H1 (cell line): Measurements from ENCODE around the gene RNF212.

Experiments
- ATF3 ChIP-seq: IDR thresholded peaks from 2 replicates; pipeline ENCODE4 v1.6.1; 2011; ENCODE audit warnings: low read depth, mild to moderate bottlenecking, low read length; ENCODE audit not compliant: insufficient read depth
- CREB1 ChIP-seq: IDR thresholded peaks from 2 replicates; pipeline ENCODE4 v1.6.1; 2012; ENCODE audit warnings: inconsistent platforms
- EP300 ChIP-seq, 2 experiments: IDR thresholded peaks; 1 replicate in 1 of 2; 2 replicates in 1 of 2; pipeline ENCODE4 v1.6.1; 2011 to 2012; ENCODE audit warnings: low read depth in 2 of 2, low read length in 2 of 2, mild to moderate bottlenecking in 2 of 2, borderline replicate concordance in 1 of 2, inconsistent platforms in 1 of 2, moderate library complexity in 1 of 2
- HDAC6 ChIP-seq: IDR thresholded peaks from one replicate; pipeline ENCODE4 v1.7.1; 2012; ENCODE audit warnings: low read depth, mild to moderate bottlenecking, inconsistent platforms, low read length, moderate library complexity
- POLR2A ChIP-seq, 2 experiments: IDR thresholded peaks; 1 replicate in 1 of 2; 2 replicates in 1 of 2; pipeline ENCODE4 v1.6.1; 2011; ENCODE audit warnings: low read depth in 2 of 2, low read length in 2 of 2, mild to moderate bottlenecking in 2 of 2; ENCODE audit errors: control extremely low read depth in 1 of 2
- SRF ChIP-seq: IDR thresholded peaks from 2 replicates; pipeline ENCODE4 v1.6.1; 2011; ENCODE audit warnings: mild to moderate bottlenecking, low read depth, low read length, moderate library complexity
- TBP ChIP-seq: IDR thresholded peaks from 2 replicates; pipeline ENCODE4 v1.6.1; 2011; ENCODE audit warnings: low read depth, low read length, improper control_type of control experiment
- USF2 ChIP-seq: IDR thresholded peaks from 2 replicates; pipeline ENCODE4 v1.6.1; 2011; ENCODE audit warnings: low read length, improper control_type of control experiment
- YY1 ChIP-seq: IDR thresholded peaks from 2 replicates; pipeline ENCODE4 v1.6.1; 2011; ENCODE audit warnings: low read depth, mild to moderate bottlenecking, low read length
- ZNF274 ChIP-seq: IDR thresholded peaks from 2 replicates; pipeline ENCODE4 v1.7.0; 2012; ENCODE audit warnings: low read length, borderline replicate concordance; ENCODE audit errors: extremely low read depth
- TF ChIP-seq, protein P1 (sequence below): IDR thresholded peaks from 2 replicates; pipeline ENCODE4 v1.6.1; 2012; ENCODE audit warnings: inconsistent platforms

GRCh38 chr4:1040344-1041146 lies 72.8 kb downstream of the RNF212 start:
- no peak for TF ChIP-seq ZNF274
- no peak for TF ChIP-seq YY1
- TF ChIP-seq USF2, result no peak
- TF ChIP-seq, protein P1, sequence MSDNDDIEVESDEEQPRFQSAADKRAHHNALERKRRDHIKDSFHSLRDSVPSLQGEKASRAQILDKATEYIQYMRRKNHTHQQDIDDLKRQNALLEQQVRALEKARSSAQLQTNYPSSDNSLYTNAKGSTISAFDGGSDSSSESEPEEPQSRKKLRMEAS, result no peak
- no peak for TF ChIP-seq POLR2A (IDR thresholded peaks at IDR 0.05; ENCODE audit: control extremely low read depth in 1 of 2, low read depth in 2 of 2, low read length in 2 of 2)
- TF ChIP-seq TBP, result no peak
- no peak for TF ChIP-seq HDAC6
- TF ChIP-seq CREB1, result no peak
- no peak for TF ChIP-seq EP300 (IDR thresholded peaks at IDR 0.05; ENCODE audit: borderline replicate concordance in 1 of 2, low read depth in 2 of 2, low read length in 2 of 2)
- no peak for TF ChIP-seq SRF
- no peak for TF ChIP-seq ATF3
